ENCODE results near the gene TREML1.

DNA sequence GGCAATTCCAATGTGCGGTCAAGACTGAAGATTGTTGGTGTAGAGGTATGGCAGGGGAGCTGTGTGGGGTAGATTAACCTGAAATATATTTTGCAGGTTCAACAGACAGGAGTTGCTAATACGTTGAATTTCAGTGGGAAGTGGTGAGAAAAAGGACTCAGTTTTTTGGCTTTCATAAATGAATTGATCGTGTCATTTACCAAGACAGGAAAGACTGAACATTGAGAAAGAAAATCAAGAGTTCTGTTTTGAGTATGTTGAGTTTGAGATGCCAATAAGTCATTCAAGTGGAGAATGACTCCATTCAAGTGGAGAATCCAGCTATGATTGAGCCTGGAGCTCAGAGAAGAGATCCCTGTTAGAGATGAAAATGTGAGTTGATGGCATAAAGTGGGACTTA lies 50.3 kb downstream of the TREML1 start:
- TF ChIP-seq, protein P1, sequence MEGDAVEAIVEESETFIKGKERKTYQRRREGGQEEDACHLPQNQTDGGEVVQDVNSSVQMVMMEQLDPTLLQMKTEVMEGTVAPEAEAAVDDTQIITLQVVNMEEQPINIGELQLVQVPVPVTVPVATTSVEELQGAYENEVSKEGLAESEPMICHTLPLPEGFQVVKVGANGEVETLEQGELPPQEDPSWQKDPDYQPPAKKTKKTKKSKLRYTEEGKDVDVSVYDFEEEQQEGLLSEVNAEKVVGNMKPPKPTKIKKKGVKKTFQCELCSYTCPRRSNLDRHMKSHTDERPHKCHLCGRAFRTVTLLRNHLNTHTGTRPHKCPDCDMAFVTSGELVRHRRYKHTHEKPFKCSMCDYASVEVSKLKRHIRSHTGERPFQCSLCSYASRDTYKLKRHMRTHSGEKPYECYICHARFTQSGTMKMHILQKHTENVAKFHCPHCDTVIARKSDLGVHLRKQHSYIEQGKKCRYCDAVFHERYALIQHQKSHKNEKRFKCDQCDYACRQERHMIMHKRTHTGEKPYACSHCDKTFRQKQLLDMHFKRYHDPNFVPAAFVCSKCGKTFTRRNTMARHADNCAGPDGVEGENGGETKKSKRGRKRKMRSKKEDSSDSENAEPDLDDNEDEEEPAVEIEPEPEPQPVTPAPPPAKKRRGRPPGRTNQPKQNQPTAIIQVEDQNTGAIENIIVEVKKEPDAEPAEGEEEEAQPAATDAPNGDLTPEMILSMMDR (IDR thresholded peaks at IDR 0.05): no peak
- no peak for TF ChIP-seq POLR2A (IDR thresholded peaks at IDR 0.05)
